Stimulated activated CD4-positive, alpha-beta T cell treated with anti-CD3 and anti-CD28 coated beads, Interleukin-1b, Interleukin-23, amount 100 ng/mL, for 1 hour (primary cell): ENCODE data around the gene MAP1B.
"Not testable (repeated sequence)": the region's sequence is repeated elsewhere in the genome, so short reads cannot be mapped to it uniquely, and the experiment has no call there.

Experiments
- DNase-seq, 2 donors: peaks; one replicate each; pipeline ENCODE4 v3.0.0-alpha.2; 2020; ENCODE audit warnings: low read depth in 2 of 2

Gene MAP1B

GRCh38 chr5:72107131-72107900 is at the start of gene MAP1B:
Gene MAP1B (plus strand): TSS chr5:72107475. CDS start chr5:72107532, 57 bp downstream.
- DNase-seq = no peak

GRCh38 chr5:72057816-72058215 is 49.5 kb upstream of the MAP1B start:
- no peak for DNase-seq

DNA sequence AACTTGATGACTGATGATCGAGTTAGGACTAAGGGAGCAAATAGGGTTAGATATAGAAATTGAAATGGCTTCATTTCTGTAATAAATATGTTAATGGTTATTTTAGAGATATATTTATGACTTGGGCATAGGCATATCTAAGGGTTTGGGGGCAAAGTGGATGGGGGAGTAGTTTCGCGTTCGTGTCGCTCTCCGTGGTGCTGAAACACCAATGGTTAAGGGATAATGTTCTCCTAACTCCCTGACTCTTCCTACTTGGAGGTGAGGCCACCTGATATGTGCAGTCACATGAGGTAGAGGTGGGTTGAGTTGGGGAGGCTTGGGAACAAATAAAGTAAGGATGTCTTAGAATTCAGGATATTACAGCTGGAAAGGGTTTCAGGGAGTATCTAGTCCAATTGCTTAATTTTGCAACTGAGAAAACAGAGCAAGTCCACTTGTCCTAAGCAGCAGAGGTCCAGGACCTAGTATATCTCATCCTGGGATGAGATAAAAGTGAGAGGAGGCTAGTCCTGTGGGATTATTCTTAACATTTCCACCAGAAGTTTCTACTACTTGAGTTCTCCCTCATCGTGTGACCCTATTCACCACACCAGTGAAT is 44.0 kb upstream of the MAP1B start:
- DNase-seq = no peak

DNA sequence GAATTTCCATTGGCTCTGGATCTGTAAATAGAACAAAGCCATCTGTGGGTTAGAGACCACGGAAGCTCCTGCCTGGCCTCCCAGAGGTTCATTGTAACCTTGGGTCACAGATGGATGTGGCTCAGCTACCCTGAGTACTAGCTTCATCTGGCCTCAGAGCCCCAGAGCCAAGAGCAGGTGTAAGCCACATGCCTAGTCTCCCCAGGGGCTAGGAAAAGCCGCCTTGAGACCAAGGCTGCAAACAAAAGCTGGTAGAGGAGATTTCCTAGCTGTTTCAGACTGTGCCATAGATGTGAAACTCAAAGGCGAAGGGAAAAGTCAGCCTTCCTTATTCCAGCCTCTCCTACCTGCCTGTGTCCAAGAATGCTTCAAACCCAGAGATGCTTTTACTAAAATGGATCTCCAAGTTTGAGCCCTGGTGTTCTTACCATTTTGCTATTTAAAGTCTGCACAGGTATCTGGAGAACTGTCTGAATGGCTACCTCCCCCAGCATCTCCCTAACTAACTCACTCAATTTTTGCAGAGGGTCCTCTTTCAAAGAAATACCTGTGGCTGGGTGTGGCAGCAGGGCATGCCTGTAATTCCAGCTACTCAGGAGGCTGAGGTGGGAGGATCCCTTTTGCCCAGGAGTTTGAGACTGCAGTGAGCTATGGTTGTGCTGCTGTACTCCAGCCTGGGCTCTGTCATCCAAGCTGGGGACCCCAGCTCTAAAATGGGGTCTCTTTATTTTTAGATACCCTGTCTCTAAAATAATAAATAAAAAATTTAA is 42.3 kb upstream of the MAP1B start:
- DNase-seq = no peak

DNA sequence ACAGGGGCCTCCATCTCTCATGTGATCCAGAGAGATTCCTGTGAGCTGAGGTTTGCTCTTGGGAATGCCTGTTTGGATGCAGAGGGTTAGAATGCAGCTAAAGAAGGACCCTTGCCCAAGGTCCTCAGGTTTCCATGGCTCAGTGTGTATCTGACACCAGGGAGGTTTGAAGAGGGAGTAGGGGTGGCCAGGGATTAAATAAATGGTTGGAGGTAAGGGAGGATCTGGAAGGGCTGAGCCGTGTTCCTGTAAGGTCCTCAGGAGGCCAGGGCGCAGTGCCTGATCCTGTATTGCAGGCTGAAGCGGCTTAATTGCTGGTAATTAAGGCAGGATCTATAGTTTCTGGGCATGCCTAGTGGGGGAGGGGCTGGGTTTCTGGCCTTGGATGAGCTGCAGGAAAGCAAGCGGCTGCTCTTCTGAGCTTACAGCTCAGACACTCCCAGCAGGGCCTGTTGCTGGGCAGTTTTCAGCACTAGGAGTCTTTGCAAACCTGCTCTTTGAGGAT is 41.5 kb upstream of the MAP1B start:
- no peak for DNase-seq

DNA sequence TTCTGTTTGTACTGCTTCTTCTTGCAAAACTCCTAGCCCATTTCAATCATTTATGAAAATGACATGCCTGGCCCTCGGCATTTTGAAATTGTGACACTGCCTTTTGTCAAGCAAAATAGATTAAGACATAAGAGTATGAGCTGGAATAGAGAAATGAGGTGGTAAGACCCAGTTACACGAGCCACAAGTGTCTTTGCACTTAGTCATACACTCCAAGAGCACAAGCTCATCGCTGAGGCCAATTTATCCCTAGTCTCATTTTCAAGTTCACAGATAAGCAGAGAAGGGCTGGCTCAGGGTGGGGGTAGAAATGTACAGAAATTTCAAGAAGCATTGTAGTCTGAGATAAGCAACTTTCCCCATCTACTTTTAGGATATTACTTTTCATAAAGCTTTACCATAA is 40.6 kb upstream of the MAP1B start:
- DNase-seq = no peak

DNA sequence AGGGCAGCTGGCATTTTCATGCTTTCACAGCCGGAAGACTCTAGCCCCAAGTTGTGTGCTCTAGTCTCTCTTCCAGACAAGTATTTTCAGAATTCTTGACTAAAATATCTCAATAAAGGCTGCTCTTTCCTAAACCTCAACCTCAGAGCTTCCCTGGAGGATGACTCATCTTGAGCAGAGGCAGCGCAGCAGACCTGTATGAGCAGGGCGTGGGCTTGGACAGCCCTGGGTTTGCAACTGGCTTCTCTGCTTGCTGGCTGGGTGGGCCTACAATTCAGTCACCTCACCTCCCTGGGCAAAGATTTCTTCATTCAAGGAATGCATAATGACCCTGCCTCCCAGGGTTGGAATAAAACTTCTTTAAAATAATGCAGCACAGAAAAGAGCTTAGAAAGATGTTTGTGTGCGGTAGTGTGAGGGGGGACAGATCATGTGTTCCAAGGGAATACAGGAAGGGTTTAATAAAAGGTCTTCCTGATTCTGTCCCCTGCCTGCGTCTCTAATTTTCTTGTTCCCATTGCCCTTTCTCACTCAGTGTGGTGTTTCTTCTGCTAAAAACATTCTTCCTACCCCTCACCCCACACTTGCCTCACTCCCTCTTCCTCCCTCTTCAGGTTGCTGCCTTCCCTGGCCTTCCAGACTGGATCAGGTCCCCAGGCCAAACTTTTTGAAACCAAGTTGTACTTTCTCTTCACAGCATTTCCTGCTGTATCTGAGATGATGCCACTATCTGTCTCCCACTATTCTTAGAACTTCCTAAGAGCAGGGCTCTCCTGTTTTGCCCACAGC is 39.4 kb upstream of the MAP1B start:
- DNase-seq = no peak

DNA sequence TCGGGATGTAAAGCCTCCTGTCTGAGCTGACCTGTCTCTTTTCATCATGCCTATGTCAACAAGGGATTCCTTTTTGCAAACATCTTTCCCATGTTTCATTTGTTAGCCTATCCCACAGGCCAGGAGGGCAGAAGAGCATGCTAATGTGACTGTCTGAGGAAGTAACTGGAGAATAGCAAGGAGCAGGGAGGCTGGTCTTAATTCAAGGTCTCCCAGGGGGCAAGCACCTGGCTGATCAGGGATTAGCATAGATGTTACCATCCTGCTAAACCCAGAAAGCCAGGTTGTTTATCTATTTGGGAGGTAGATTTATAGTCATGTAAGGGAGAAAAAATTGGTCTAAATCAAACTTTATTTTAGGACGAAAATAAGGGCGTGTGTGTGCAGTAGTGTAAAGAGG is 36.7 kb upstream of the MAP1B start:
- no peak for DNase-seq

DNA sequence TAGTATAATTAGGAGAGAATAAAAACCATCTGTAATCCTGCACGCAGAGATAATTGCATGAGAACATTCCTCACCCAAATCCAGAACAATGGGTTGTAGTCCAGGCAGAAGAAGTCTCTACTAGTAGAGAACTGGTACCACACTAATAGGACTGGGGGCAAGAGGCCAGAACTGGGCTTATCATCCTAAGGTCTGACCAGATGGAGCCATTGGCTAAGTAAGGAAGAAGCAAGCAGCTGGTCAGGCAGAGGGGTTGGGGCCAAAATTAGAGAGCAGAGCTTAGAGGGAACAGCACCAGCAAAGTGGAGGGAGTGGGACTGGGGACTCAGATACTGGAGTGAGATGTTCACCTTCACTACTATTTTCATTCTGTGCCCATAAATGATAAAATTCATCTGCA is 35.4 kb upstream of the MAP1B start:
- DNase-seq = no peak

- DNase-seq = no peak
Observed at GRCh38 chr5:72074251-72074650, 33.0 kb upstream of the MAP1B start.

- no peak for DNase-seq
Observed at GRCh38 chr5:72075461-72075860, 31.8 kb upstream of the MAP1B start.

GRCh38 chr5:72076621-72077300 is 30.5 kb upstream of the MAP1B start:
- DNase-seq = no peak

DNA sequence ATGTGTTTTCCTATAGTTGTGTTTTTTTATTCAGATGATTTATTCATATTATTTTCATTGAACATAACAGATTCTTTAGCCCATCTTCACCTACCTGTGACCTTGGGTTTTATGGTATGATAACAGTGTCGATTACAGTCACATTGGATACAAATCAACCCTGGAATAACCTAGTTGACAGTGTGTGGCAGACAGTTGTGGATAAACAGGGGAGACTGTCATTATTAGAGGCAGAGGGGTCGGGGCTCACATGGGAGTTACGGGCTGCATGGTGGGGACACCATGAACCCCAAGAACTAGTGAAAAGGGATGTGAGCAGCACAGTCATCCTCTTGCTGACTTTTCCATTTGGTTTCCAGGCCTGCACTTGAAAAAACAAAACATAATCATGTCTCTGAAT is 29.9 kb upstream of the MAP1B start:
- no peak for DNase-seq

DNA sequence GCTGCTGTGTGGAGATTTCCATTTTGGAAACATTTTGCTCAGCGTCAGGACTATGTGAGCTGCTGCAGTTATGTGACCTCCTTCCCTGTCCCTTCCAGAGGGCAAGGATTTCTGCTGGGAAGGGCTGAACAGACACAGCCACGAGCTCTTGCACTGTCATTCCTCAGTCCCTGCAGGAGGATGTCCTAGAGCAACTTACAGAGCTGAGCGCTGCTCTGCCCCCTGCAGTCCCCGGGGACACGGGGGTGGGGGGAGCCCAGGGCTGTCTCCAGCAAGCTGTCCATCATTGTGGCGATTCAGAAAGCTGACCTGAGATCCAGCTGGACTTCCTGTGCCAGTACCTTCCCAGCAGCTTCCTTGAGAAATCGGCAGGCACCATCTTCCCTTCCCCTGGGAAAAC is 28.0 kb upstream of the MAP1B start:
- DNase-seq = no peak

GRCh38 chr5:72082048-72082447 is 25.2 kb upstream of the MAP1B start:
- no peak for DNase-seq

GRCh38 chr5:72084876-72085275 is 22.4 kb upstream of the MAP1B start:
- DNase-seq = no peak

DNA sequence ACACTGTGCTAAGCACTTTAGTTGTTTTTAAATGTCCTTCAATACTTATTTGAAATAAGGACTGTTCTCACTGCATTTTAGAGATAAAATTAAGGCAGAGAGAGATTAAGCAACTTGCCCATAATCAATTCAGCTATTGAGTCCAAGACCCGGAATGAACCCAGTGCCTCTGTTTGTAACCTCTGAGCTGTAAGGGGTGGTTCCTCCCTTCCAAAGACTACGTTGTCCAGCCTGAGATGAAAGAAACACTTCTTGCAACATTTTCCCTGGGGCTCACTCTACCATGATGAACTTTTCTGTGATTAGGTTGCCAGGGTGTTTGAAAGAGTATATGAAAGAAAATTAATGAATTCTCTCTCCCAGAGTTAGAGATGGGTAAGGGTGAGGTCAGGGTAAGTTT is 22.0 kb upstream of the MAP1B start:
- no peak for DNase-seq

DNA sequence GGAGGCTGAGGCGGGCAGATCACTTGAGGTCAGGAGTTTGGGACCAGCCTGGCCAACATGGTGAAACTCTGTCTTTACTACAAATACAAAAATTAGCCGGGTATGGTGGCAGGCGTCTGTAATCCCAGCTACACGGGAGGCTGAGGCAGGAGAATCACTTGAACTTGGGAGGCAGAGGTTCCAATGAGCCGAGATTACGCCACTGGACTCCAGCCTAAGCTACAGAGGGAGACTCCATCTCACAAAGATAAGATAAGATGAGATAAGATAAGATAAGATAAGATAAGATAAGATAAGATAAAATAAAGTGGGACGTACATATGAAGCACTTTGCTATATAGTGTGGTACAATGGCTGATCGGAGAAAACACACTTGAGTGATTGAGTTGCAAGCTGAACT is 17.6 kb upstream of the MAP1B start:
- DNase-seq = not testable (repeated sequence)

- no peak for DNase-seq
Observed at GRCh38 chr5:72092074-72092473, 15.2 kb upstream of the MAP1B start.

DNA sequence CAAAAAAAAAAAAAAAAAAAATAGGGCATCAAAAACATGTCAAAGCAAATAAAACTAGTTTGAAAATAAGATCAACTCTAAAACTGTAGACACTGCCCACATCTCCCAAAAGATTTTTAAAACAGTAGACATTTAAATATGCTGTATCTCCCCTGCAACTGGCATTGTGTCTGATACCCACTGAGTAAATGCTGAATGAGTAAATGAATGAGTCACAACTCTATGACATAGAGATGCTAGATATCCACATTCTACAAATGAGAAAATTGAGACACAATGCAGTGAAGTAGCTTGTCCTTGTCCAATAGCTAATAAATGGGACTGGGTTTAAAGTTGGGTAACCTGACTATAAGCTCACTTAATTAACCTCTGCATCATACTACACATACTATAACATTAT is 14.1 kb upstream of the MAP1B start:
- DNase-seq = no peak

DNA sequence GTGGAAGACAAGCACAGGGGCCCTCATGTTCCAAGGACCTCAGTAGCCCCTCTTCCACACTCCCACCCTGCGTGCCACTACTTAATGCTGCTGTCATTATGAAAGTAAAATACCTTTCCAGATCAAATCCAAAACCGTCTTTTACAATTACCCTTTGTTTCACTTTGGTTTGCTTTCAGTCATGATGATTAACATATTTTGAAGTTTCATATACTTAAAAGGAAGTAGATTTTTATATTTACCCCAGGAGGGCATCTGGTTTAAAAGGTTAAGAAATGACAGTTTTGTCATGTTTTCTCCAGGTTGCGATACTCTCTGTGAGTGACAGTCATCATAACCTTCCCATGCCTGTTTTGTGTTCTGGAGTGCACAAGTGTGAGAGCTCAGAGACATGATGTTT is 13.5 kb upstream of the MAP1B start:
- DNase-seq = no peak
